T-helper 2 cell treated with Interferon-gamma antibody and Interleukin-4, amounts not matched to agents 5 μg/mL and 100 μg/mL, for 36 hours (primary cell): Measurements from ENCODE around the gene AFAP1.
A peak's percentile ranks its signal among the peaks of the same experiment; 100 is the strongest.

ENCODE experiments used
- DNase-seq: peaks from one replicate; pipeline ENCODE4 v3.0.0; 2021; ENCODE audit warnings: low spot score
- H3K27ac Mint-ChIP-seq: one replicate; pipeline ENCODE4 v1.8.0; 2021; ENCODE audit warnings: mild to moderate bottlenecking, mixed read lengths
- H3K27me3 Mint-ChIP-seq: one replicate; pipeline ENCODE4 v1.8.0; 2021; ENCODE audit warnings: low read depth, mixed read lengths
- H3K36me3 Mint-ChIP-seq: one replicate; pipeline ENCODE4 v1.8.0; 2021; ENCODE audit warnings: low read depth, mixed read lengths
- H3K4me1 Mint-ChIP-seq: one replicate; pipeline ENCODE4 v1.8.0; 2021; ENCODE audit warnings: low read depth, mixed read lengths
- H3K4me3 Mint-ChIP-seq: one replicate; pipeline ENCODE4 v1.8.0; 2022; ENCODE audit warnings: mild to moderate bottlenecking, moderate library complexity, mixed read lengths
- H3K9me3 Mint-ChIP-seq: one replicate; pipeline ENCODE4 v1.8.0; 2021; ENCODE audit warnings: mixed read lengths

AFAP1 gene

DNA sequence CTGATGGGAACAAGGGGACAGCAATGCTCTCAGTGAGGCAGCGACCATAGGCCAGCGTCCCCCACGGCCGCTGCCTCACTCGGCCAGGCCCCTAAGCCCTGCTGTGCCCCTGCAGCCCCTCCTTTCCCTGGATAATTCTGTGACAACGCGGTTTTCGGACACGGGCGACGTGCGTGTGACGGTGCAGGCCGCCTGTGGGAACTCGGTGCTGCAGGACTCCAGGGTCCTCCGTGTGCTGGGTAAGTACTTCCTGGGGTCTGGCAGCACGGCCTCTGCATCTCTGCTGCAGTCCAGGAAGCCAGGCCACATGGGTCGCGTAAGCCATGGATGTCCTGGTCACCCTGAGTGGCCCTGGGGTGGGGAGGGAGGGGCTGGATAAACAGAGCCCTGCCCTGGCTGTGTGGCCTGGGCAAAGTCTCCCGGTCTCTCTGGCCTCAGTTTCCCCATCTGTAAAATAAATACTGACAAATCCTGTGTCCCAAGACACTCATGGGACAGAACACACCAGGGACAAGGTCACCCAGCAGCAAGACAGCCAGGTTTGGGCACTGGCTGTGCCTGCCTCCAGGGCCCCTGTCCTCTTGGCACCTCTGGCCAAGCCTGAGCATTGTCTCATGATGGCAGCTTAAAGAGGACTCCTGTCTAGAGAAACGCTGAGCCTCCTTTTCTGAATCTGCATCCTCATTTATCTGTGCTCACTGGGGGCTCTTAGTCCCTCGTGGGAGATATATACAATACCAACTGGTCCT lies 212.8 kb downstream of the AFAP1 start:
- Mint-ChIP-seq H3K4me1 (no peaks in the 10 kb centered on the region), H3K27me3 (no peaks in the 10 kb centered on the region), H3K4me3 (no peak overlapping the region), H3K27ac (no peak overlapping the region), H3K9me3 (peaks cover 10% of the 10 kb centered on the region), H3K36me3 (no peaks in the 10 kb centered on the region)
- no peak for DNase-seq

DNA sequence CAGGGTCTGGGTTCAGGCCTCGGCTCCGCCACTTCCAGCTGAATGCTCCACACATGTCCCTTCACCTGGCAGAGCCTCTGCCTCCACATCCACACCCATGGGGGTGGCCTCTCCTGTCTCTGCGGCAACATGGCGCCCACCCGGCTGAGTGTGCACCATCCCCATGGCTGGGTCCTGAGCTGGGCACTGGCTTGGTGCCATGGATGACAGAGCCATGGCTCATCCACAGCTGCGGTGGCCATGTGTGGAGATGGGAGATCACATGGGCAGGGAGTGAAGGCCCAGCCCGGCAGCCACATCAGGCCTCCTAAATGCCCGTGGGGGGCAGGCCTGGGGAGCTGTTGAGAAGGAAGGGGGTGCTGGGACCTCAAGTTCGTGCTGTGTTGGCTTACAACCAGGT lies 213.7 kb downstream of the AFAP1 start:
- Mint-ChIP-seq H3K4me3 (no peak overlapping the region), H3K27ac (no peak overlapping the region), H3K27me3 (no peaks in the 10 kb centered on the region), H3K4me1 (no peaks in the 10 kb centered on the region), H3K9me3 (peaks cover 10% of the 10 kb centered on the region), H3K36me3 (no peaks in the 10 kb centered on the region)
- no peak for DNase-seq

GRCh38 chr4:7723625-7724024 lies 216.0 kb downstream of the AFAP1 start:
- DNase-seq, result no peak
- Mint-ChIP-seq H3K36me3 (no peaks in the 10 kb centered on the region), H3K4me1 (no peaks in the 10 kb centered on the region), H3K4me3 (no peak overlapping the region), H3K9me3 (peaks cover 10% of the 10 kb centered on the region), H3K27me3 (peaks cover 8% of the 10 kb centered on the region), H3K27ac (peak overlapping the region; percentile 37)

DNA sequence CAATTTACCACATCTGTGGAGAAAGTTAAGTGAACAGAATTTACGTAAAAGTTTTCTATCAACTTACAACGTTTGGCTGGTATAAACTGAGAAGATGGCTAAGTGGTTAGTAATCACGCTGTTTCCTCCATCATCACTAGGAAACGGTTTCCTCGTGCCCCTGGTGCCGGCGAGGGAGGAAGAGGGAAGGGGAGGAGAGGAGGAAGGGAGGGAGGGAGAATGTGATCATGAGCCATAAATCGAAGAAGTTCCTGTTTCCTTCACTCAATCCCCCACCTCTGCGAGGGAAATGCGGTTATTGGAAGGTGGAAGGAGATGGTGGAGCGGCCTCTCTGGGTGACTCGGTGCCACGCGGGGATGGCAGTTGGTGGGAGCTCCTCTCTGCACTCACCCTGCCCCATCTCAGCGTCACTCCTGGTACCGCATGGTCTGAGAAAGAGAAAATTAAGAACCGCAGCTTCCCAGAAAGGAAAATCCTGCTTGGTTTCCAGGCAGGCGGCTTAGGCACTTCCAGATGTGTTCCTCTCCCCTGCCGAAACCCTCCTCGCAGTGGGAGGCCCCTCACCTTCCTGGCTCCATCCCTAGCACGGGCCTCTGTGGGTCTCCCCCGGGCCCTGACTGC lies 216.8 kb downstream of the AFAP1 start:
- H3K4me3 Mint-ChIP-seq, result no peak overlapping the region
- DNase-seq, result no peak
- H3K9me3 Mint-ChIP-seq, result peaks cover 10% of the 10 kb centered on the region
- no peaks in the 10 kb centered on the region for H3K36me3 Mint-ChIP-seq
- no peaks in the 10 kb centered on the region for H3K4me1 Mint-ChIP-seq
- no peak overlapping the region for H3K27ac Mint-ChIP-seq
- H3K27me3 Mint-ChIP-seq, result peaks cover 8% of the 10 kb centered on the region

DNA sequence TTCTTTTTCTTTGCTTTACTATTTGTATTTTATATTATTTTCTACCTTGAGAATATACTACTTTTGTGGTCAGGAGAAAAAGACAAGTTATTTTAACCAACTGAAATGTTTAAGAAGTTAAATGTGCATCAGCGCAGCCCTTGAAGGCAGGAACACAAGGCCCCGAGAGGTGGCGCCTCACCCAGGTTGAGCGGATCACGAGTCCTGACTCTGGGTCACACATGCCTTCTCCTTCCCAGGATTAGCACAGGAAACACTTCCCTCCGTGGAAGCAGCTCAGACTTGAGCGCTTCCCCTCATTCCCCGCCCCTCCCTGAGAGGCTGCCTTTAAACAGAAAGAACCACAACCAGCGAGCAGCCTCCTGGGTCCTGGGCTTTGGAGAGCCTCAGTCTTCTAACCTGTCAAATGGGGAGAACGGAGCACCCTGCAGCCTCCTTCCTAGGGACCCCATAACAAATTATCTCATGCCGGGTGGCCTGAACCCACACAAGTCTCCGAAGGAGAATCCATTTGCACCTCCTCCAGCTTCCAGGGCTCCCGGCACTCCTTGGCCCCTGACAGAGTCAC lies 217.6 kb downstream of the AFAP1 start:
- peaks cover 8% of the 10 kb centered on the region for H3K27me3 Mint-ChIP-seq
- H3K4me3 Mint-ChIP-seq, result no peak overlapping the region
- no peaks in the 10 kb centered on the region for H3K36me3 Mint-ChIP-seq
- no peak for DNase-seq
- H3K9me3 Mint-ChIP-seq, result peaks cover 10% of the 10 kb centered on the region
- H3K27ac Mint-ChIP-seq, result no peak overlapping the region
- H3K4me1 Mint-ChIP-seq, result no peaks in the 10 kb centered on the region

DNA sequence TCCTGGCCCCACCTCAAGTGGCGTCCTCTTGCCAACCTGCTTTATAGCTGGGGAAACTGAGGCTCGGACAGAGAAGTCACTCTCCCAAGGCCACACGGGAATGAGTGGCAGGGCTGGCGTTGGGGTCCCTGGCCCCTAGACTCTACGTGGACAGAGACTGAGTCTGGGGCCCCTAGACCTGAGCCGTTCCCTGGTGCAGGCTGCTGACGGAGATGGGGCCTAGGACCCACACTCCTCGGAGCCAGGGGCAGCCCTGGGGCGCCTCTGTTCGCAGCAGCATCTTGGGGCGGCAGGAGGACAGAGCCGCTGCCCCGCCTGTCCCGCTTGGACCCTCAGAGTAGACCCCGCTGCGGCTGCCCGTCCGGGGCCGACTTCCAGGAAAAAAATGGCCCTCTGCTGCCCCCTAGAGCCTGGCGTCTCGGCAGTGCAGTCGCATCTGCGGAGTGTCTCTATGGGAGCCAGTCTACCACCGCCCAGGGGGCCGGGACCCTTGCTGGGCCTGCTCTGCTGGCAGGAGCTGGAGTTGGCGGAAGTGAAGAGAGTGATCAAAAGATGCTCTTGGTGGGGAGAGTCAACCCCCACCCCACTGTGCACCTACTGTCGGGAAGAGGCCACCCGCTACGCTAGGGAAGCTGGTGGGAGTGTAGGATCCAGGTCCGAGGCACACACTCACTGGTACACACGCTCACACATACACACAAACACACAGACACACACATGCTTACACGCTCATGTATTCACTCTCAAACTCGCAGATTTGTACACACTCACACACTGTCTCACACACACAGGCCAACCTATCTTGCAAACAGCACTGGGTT lies 220.1 kb downstream of the AFAP1 start:
- H3K36me3 Mint-ChIP-seq, result no peaks in the 10 kb centered on the region

DNA sequence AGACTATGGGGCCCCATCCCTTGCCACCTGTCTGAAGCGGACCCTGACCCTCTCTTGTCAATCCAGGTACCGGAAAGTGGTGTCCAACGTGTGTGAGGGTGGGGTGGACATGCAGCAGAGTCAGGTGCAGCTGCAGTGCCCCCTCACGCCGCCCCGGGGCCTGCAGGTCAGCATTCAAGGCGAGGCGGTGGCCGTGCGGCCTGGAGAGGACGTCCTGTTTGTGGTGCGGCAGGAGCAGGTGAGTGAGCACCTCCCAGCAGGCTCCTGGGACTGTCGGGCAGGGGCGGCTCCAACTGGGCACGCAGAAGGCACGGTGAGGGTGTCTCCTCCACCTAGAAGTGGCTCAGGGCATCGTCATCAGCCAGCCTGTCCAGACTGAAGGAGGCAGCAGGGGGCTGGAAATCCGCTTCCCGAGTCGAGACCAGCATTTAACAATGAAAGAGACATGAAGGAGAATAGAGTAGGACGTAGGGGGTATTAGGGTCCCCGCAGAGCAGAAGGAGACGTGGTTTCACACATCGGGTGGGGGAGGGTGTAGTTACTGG lies 221.6 kb downstream of the AFAP1 start:
- no peaks in the 10 kb centered on the region for H3K36me3 Mint-ChIP-seq
- H3K27me3 Mint-ChIP-seq, result peaks cover 8% of the 10 kb centered on the region
- H3K4me1 Mint-ChIP-seq, result no peaks in the 10 kb centered on the region
- no peaks in the 10 kb centered on the region for H3K9me3 Mint-ChIP-seq
- H3K27ac Mint-ChIP-seq, result no peak overlapping the region
- no peak overlapping the region for H3K4me3 Mint-ChIP-seq
- no peak for DNase-seq

More for the DNA sequence above, 220.1 kb downstream of the AFAP1 start:
- H3K4me1 Mint-ChIP-seq, result no peaks in the 10 kb centered on the region
- H3K27ac Mint-ChIP-seq, result no peak overlapping the region
- peaks cover 8% of the 10 kb centered on the region for H3K27me3 Mint-ChIP-seq
- DNase-seq, result peak; percentile 10
- no peak overlapping the region for H3K4me3 Mint-ChIP-seq
- peaks cover 7% of the 10 kb centered on the region for H3K9me3 Mint-ChIP-seq

GRCh38 chr4:7717161-7717560 lies 222.5 kb downstream of the AFAP1 start:
- Mint-ChIP-seq H3K9me3 (no peaks in the 10 kb centered on the region), H3K36me3 (no peaks in the 10 kb centered on the region), H3K4me3 (no peak overlapping the region), H3K4me1 (no peaks in the 10 kb centered on the region), H3K27ac (no peak overlapping the region), H3K27me3 (peaks cover 8% of the 10 kb centered on the region)
- no peak for DNase-seq

DNA sequence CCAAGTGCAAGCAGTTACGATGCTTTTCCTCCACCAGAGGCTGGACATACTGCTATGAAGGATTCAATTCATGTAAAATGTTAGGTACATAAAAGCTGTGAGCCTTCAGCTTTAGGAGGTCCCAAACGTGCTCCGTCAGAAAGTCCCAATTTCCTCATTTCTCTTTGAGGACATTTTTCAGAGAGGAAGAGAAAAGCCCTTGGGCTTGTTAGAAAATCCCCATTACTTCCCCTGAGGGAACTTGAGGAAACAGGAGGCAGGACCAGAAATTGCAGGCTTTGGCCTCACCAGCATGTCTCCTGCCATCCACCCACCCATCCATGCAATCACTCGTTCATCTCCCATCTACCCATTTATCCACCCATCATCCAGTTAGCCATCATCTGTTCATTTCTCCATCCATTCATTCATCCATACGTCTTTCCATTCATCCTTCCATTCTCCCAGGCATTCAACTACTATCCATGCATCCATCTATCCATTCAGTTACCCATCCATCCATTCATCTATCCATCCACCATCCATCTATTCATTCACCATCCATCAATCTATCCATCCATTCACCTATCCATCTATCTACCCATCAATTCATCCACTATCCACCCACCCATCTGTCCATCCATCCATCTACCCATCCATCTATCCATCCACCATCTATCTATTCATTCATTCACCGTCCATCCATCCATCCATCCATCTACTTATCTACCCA lies 223.5 kb downstream of the AFAP1 start:
- H3K4me3 Mint-ChIP-seq, result no peak overlapping the region
- H3K27ac Mint-ChIP-seq, result no peak overlapping the region
- H3K4me1 Mint-ChIP-seq, result no peaks in the 10 kb centered on the region
- no peak for DNase-seq
- no peaks in the 10 kb centered on the region for H3K9me3 Mint-ChIP-seq
- peaks cover 8% of the 10 kb centered on the region for H3K27me3 Mint-ChIP-seq
- H3K36me3 Mint-ChIP-seq, result no peaks in the 10 kb centered on the region

GRCh38 chr4:7715271-7716009 lies 224.2 kb downstream of the AFAP1 start:
- no peak for DNase-seq
- Mint-ChIP-seq H3K4me3 (no peak overlapping the region), H3K9me3 (no peaks in the 10 kb centered on the region), H3K4me1 (no peaks in the 10 kb centered on the region), H3K27me3 (peaks cover 5% of the 10 kb centered on the region), H3K27ac (no peak overlapping the region), H3K36me3 (no peaks in the 10 kb centered on the region)

- Mint-ChIP-seq H3K27ac (no peak overlapping the region), H3K36me3 (no peaks in the 10 kb centered on the region), H3K27me3 (peaks cover 2% of the 10 kb centered on the region), H3K4me1 (no peaks in the 10 kb centered on the region), H3K4me3 (no peak overlapping the region), H3K9me3 (no peaks in the 10 kb centered on the region)
- no peak for DNase-seq
Measured at GRCh38 chr4:7714738-7715137, 224.9 kb downstream of the AFAP1 start.

- no peaks in the 10 kb centered on the region for H3K4me1 Mint-ChIP-seq
- H3K4me3 Mint-ChIP-seq, result no peak overlapping the region
- no peaks in the 10 kb centered on the region for H3K9me3 Mint-ChIP-seq
- no peak overlapping the region for H3K27ac Mint-ChIP-seq
- no peak for DNase-seq
- H3K36me3 Mint-ChIP-seq, result no peaks in the 10 kb centered on the region
- H3K27me3 Mint-ChIP-seq, result no peaks in the 10 kb centered on the region
Measured at GRCh38 chr4:7714176-7714575, 225.5 kb downstream of the AFAP1 start.

DNA sequence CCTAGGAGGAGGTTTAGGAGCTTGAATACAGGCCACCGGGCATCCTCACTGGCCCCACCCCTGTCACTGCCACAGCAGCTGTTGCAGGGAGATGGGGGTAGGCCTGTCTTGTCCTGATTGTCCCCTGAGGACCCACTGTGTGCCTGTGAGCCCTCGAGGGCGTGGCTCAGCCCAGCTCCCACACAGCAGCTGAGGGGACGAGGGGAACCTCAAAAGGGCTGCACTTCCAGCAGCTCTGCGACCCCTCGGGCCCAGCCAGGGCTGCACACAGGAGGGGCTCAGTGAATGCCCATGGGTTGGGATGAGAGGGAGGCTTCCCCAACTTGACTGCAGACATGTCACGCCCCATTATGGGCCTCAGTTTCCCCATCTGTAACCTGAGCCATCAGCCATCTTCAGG lies 225.9 kb downstream of the AFAP1 start:
- H3K27ac Mint-ChIP-seq, result no peak overlapping the region
- H3K36me3 Mint-ChIP-seq, result no peaks in the 10 kb centered on the region
- no peak overlapping the region for H3K4me3 Mint-ChIP-seq
- no peak for DNase-seq
- no peaks in the 10 kb centered on the region for H3K9me3 Mint-ChIP-seq
- H3K4me1 Mint-ChIP-seq, result no peaks in the 10 kb centered on the region
- H3K27me3 Mint-ChIP-seq, result no peaks in the 10 kb centered on the region
